Ishikawa (cell line): ENCODE data around the gene MED19.

Experiments
- EGR1 ChIP-seq: IDR thresholded peaks from 2 replicates; pipeline ENCODE4 v1.6.1; 2012
- EP300 ChIP-seq: IDR thresholded peaks from 2 replicates; pipeline ENCODE4 v1.6.1; 2012; ENCODE audit warnings: borderline replicate concordance
- NFIC ChIP-seq: IDR thresholded peaks from 2 replicates; pipeline ENCODE4 v1.6.1; 2012
- TCF12 ChIP-seq: IDR thresholded peaks from 2 replicates; pipeline ENCODE4 v1.6.1; 2012; ENCODE audit warnings: low read depth
- USF1 ChIP-seq: IDR thresholded peaks from 2 replicates; pipeline ENCODE4 v1.6.1; 2012
- YY1 ChIP-seq: IDR thresholded peaks from 2 replicates; pipeline ENCODE4 v1.6.1; 2012; ENCODE audit warnings: low read depth
- ZBTB7A ChIP-seq: IDR thresholded peaks from 2 replicates; pipeline ENCODE4 v1.6.1; 2012; ENCODE audit warnings: low read depth
- TF ChIP-seq, protein P1 (sequence below): IDR thresholded peaks from 2 replicates; pipeline ENCODE4 v1.6.1; 2012

Gene MED19

DNA sequence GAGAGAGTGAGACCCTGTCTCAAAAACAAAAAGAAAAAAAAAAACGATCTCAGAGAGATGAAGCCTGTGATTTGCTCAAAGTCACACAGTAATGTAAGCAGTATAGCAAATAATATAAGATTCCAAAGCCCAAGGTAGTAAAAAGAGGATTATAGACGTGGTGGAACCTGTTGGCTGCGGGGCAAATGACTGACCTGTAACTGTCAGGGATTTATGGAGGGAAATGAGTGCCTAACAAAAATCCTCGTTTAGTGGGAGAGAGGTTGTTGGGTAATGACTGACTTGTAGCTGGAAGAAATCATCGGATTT is 55.2 kb downstream of the MED19 start:
- TF ChIP-seq TCF12 = no peak
- TF ChIP-seq USF1 = no peak
- TF ChIP-seq YY1 = no peak
- TF ChIP-seq EP300 = no peak
- TF ChIP-seq, protein P1, sequence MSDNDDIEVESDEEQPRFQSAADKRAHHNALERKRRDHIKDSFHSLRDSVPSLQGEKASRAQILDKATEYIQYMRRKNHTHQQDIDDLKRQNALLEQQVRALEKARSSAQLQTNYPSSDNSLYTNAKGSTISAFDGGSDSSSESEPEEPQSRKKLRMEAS = no peak
- TF ChIP-seq ZBTB7A = no peak
- TF ChIP-seq EGR1 = no peak
- no peak for TF ChIP-seq NFIC
